HG03521 (cell line): ENCODE data around the gene NCAPD3.

Experiments used
- ATAC-seq: cut with Tn5 transposase; IDR thresholded peaks from one replicate; pipeline ENCODE4 v1.9.1; 2021; ENCODE audit warnings: mild to moderate bottlenecking, moderate library complexity; ENCODE audit not compliant: unreplicated experiment

The NCAPD3 gene

GRCh38 chr11:134254433-134255183, 30.8 kb upstream of the NCAPD3 start:
- no peak for ATAC-seq

- ATAC-seq = peak; percentile 99
These were observed 29.6 kb upstream of the NCAPD3 start, which contains the start of the genes ACAD8 and THYN1 for GRCh38 chr11:134253188-134253993. TSS of gene ACAD8 (plus strand) at chr11:134253568. CDS start at chr11:134253601, 33 bp downstream. TSS of gene THYN1 (minus strand) at chr11:134253352. CDS start at chr11:134252882, 470 bp downstream.

GRCh38 chr11:134252346-134253187, 28.8 kb upstream of the NCAPD3 start:
- peak; percentile 10 for ATAC-seq

GRCh38 chr11:134250675-134251074, 26.9 kb upstream of the NCAPD3 start:
- no peak for ATAC-seq

- ATAC-seq = no peak
These were observed 26.5 kb upstream of the NCAPD3 start for GRCh38 chr11:134250246-134250645.

- ATAC-seq = no peak
These were observed 25.2 kb upstream of the NCAPD3 start for GRCh38 chr11:134248910-134249480.

GRCh38 chr11:134246678-134247077, 22.9 kb upstream of the NCAPD3 start:
- ATAC-seq = no peak

- ATAC-seq = no peak
These were observed 22.3 kb upstream of the NCAPD3 start for GRCh38 chr11:134246100-134246499.

- ATAC-seq = no peak
These were observed 21.7 kb upstream of the NCAPD3 start for GRCh38 chr11:134245434-134245833.

- ATAC-seq = peak; percentile 76
These were observed 20.8 kb upstream of the NCAPD3 start for GRCh38 chr11:134244593-134244992.

- no peak for ATAC-seq
These were observed 20.1 kb upstream of the NCAPD3 start for GRCh38 chr11:134243913-134244312.

GRCh38 chr11:134242376-134242775, 18.6 kb upstream of the NCAPD3 start:
- no peak for ATAC-seq

GRCh38 chr11:134240592-134240991, 16.8 kb upstream of the NCAPD3 start:
- no peak for ATAC-seq

GRCh38 chr11:134238956-134239355, 15.2 kb upstream of the NCAPD3 start:
- ATAC-seq = no peak

GRCh38 chr11:134237557-134237922, 13.8 kb upstream of the NCAPD3 start:
- no peak for ATAC-seq

- ATAC-seq = no peak
These were observed 13.2 kb upstream of the NCAPD3 start for GRCh38 chr11:134236834-134237556.

- no peak for ATAC-seq
These were observed 11.6 kb upstream of the NCAPD3 start for GRCh38 chr11:134235399-134235798.

- no peak for ATAC-seq
These were observed 10.0 kb upstream of the NCAPD3 start for GRCh38 chr11:134233729-134234179.

GRCh38 chr11:134231958-134232659, 8.3 kb upstream of the NCAPD3 start:
- no peak for ATAC-seq
